SU-DHL-6 (cell line): ENCODE data around the gene GPR148.

ENCODE experiments used
- H2AFZ ChIP-seq: fragments of 200-600 bp; sonication (generic); 2 replicates; pipeline ENCODE4 v1.6.1; 2014; ENCODE audit warnings: low read depth, mild to moderate bottlenecking, moderate library complexity, mixed read lengths, antibody characterized with exemption, low read length; ENCODE audit not compliant: severe bottlenecking
- H3F3A ChIP-seq: fragments of 200-600 bp; shearing (Covaris generic); 2 replicates; pipeline ENCODE4 v1.6.0; 2016; ENCODE audit warnings: antibody characterized with exemption, mild to moderate bottlenecking; ENCODE audit not compliant: insufficient read depth
- H3K27ac ChIP-seq: fragments of 200-600 bp; sonication (generic); 2 replicates; pipeline ENCODE4 v1.5.1; 2016; ENCODE audit warnings: low read depth, mild to moderate bottlenecking, low read length, moderate library complexity, mixed read lengths
- H3K27me3 ChIP-seq: fragments of 200-600 bp; sonication (generic), shearing (Covaris generic); 2 replicates; pipeline ENCODE4 v1.6.0; 2014; ENCODE audit warnings: mild to moderate bottlenecking, low read length
- H3K36me3 ChIP-seq: fragments of 200-600 bp; sonication (generic); 2 replicates; pipeline ENCODE4 v1.6.1; 2014; ENCODE audit warnings: mild to moderate bottlenecking, low read length, mixed read lengths
- H3K4me2 ChIP-seq: fragments of 300-600, 200-600 bp; shearing (Covaris generic), sonication (generic); 2 replicates; pipeline ENCODE4 v1.6.0; 2014; ENCODE audit warnings: low read length, low read depth, mild to moderate bottlenecking; ENCODE audit not compliant: poor library complexity, severe bottlenecking
- H3K4me3 ChIP-seq: fragments of 200-600 bp; sonication (generic); 2 replicates; pipeline ENCODE4 v1.5.1; 2014; ENCODE audit warnings: antibody characterized with exemption, low read length, mild to moderate bottlenecking, mixed read lengths; ENCODE audit not compliant: insufficient read depth, poor library complexity, severe bottlenecking
- H3K79me2 ChIP-seq: fragments of 200-600 bp; sonication (generic); 2 replicates; pipeline ENCODE4 v1.6.1; 2014; ENCODE audit warnings: mild to moderate bottlenecking, low read length, moderate library complexity; ENCODE audit not compliant: insufficient read depth
- H3K9ac ChIP-seq: fragments of 200-600 bp; sonication (generic); 2 replicates; pipeline ENCODE4 v1.7.0; 2014; ENCODE audit warnings: mild to moderate bottlenecking, low read length
- H3K9me2 ChIP-seq: fragments of 200-600 bp; sonication (generic); replicated peaks from 2 replicates; pipeline ENCODE4 v1.6.1; 2014; ENCODE audit warnings: low read length; ENCODE audit not compliant: insufficient read depth
- H3K9me3 ChIP-seq: fragments of 200-600 bp; sonication (generic); 2 replicates; pipeline ENCODE4 v1.6.1; 2014; ENCODE audit warnings: low read length, mixed read lengths; ENCODE audit not compliant: insufficient read depth
- H4K20me1 ChIP-seq: fragments of 200-600 bp; sonication (generic); 2 replicates; pipeline ENCODE4 v1.6.1; 2014; ENCODE audit warnings: low read depth, mild to moderate bottlenecking, antibody characterized with exemption, low read length, moderate library complexity, mixed read lengths
- EZH2phosphoT487 ChIP-seq: fragments of 200-600 bp; sonication (generic), shearing (Covaris generic); conservative IDR thresholded peaks from 2 replicates; pipeline ENCODE4 v1.6.1; 2018; ENCODE audit warnings: mild to moderate bottlenecking, antibody characterized with exemption, low read length, moderate library complexity, mixed read lengths
- TF ChIP-seq, protein P1 (sequence below): fragments of 200-600 bp; sonication (generic); IDR thresholded peaks from one replicate; pipeline ENCODE4 v1.5.1; 2017; ENCODE audit warnings: antibody characterized with exemption, mild to moderate bottlenecking, low read length, moderate library complexity; ENCODE audit not compliant: insufficient read depth, poor library complexity, severe bottlenecking

Gene GPR148

DNA sequence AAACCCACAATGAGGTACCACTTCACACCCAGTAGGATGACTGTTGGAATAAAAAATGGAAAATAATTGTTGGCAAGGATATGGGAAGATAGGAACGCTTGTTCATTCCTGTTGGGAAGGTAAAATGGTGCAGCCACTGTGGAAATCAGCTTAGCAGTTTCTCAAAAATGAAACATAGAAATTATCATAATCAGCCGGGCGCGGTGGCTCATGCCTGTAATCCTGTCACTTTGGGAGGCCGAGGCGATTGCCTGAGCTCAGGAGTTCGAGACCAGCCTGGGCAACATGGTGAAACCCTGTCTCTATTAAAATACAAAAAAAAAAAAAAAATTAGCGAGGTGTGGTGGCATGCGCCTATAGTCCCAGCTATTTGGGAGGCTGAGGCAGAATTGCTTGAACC is 49.9 kb downstream of the GPR148 start:
- Histone ChIP-seq H3K27me3 (no peaks in the 10 kb centered on the region), H3K4me3 (no peak overlapping the region), H3K27ac (no peak overlapping the region), H2AFZ (no peak overlapping the region), H3F3A (no peaks in the 10 kb centered on the region), H3K9me2 (no peaks in the 10 kb centered on the region), H3K36me3 (no peaks in the 10 kb centered on the region), H3K9ac (no peak overlapping the region), H4K20me1 (no peaks in the 10 kb centered on the region), H3K79me2 (no peaks in the 10 kb centered on the region), H3K4me2 (no peak overlapping the region), H3K9me3 (no peaks in the 10 kb centered on the region)
- TF ChIP-seq EZH2phosphoT487: no peak
- TF ChIP-seq, protein P1, sequence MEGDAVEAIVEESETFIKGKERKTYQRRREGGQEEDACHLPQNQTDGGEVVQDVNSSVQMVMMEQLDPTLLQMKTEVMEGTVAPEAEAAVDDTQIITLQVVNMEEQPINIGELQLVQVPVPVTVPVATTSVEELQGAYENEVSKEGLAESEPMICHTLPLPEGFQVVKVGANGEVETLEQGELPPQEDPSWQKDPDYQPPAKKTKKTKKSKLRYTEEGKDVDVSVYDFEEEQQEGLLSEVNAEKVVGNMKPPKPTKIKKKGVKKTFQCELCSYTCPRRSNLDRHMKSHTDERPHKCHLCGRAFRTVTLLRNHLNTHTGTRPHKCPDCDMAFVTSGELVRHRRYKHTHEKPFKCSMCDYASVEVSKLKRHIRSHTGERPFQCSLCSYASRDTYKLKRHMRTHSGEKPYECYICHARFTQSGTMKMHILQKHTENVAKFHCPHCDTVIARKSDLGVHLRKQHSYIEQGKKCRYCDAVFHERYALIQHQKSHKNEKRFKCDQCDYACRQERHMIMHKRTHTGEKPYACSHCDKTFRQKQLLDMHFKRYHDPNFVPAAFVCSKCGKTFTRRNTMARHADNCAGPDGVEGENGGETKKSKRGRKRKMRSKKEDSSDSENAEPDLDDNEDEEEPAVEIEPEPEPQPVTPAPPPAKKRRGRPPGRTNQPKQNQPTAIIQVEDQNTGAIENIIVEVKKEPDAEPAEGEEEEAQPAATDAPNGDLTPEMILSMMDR: no peak
